MM.1S (cell line): ENCODE results near the gene CLK4.

ENCODE experiments used
- DNase-seq: peaks from one replicate; pipeline ENCODE4 v3.0.0-alpha.2; 2015
- H2AFZ ChIP-seq: fragments of 300-600 bp; sonication (generic); 2 replicates; pipeline ENCODE4 v1.6.0; 2016; ENCODE audit warnings: antibody characterized with exemption, low read length
- H3F3A ChIP-seq: fragments of 300-600 bp; sonication (generic); 2 replicates; pipeline ENCODE4 v1.6.1; 2016; ENCODE audit warnings: mild to moderate bottlenecking, antibody characterized with exemption, low read length, moderate library complexity, mixed read lengths; ENCODE audit not compliant: insufficient read depth
- H3K27ac ChIP-seq: fragments of 300-600 bp; sonication (generic); 2 replicates; pipeline ENCODE4 v1.5.1; 2016; ENCODE audit warnings: mild to moderate bottlenecking, low read length
- H3K27me3 ChIP-seq: fragments of 300-600 bp; sonication (generic); replicated peaks from 2 replicates; pipeline ENCODE4 v1.6.0; 2016; ENCODE audit warnings: low read length; ENCODE audit not compliant: insufficient read depth
- H3K36me3 ChIP-seq: fragments of 300-600 bp; sonication (generic); replicated peaks from 2 replicates; pipeline ENCODE4 v1.6.1; 2016; ENCODE audit warnings: mild to moderate bottlenecking, low read length, mixed read lengths; ENCODE audit not compliant: insufficient read depth
- H3K4me1 ChIP-seq: fragments of 300-600 bp; sonication (generic); 2 replicates; pipeline ENCODE4 v1.6.1; 2016; ENCODE audit warnings: low read length, mixed read lengths
- H3K4me2 ChIP-seq: fragments of 300-600 bp; sonication (generic); 2 replicates; pipeline ENCODE4 v1.6.0; 2016; ENCODE audit warnings: low read depth, low read length
- H3K4me3 ChIP-seq: fragments of 300-600 bp; sonication (generic); 2 replicates; pipeline ENCODE4 v1.5.1; 2016; ENCODE audit warnings: low read length, mixed read lengths
- H3K79me2 ChIP-seq: fragments of 300-600 bp; sonication (generic); 2 replicates; pipeline ENCODE4 v1.6.1; 2016; ENCODE audit warnings: mixed run types, low read length, mixed read lengths
- H3K9ac ChIP-seq: fragments of 300-600 bp; sonication (generic); 2 replicates; pipeline ENCODE4 v1.6.1; 2016; ENCODE audit warnings: low read length, mixed read lengths
- H3K9me2 ChIP-seq: fragments of 300-600 bp; sonication (generic); replicated peaks from 2 replicates; pipeline ENCODE4 v1.6.1; 2016; ENCODE audit warnings: mild to moderate bottlenecking, low read length, mixed read lengths; ENCODE audit not compliant: insufficient read depth
- H3K9me3 ChIP-seq: fragments of 300-600 bp; sonication (generic); replicated peaks from 2 replicates; pipeline ENCODE4 v1.6.1; 2016; ENCODE audit warnings: mild to moderate bottlenecking, low read length, mixed read lengths; ENCODE audit not compliant: insufficient read depth
- H4K20me1 ChIP-seq: fragments of 300-600 bp; sonication (generic); 2 replicates; pipeline ENCODE4 v1.6.1; 2016; ENCODE audit warnings: mild to moderate bottlenecking, low read length, moderate library complexity, mixed read lengths; ENCODE audit not compliant: insufficient read depth
- EZH2 ChIP-seq: fragments of 300-600 bp; sonication (generic); optimal IDR thresholded peaks from 2 replicates; pipeline ENCODE3; 2017; ENCODE audit warnings: low read depth, mild to moderate bottlenecking, antibody characterized with exemption, low read length, mixed read lengths
- EZH2phosphoT487 ChIP-seq: fragments of 300-600 bp; sonication (generic); IDR thresholded peaks from 2 replicates; pipeline ENCODE4 v1.6.1; 2018; ENCODE audit warnings: antibody characterized with exemption, low read length
- TF ChIP-seq, protein P1 (sequence below): fragments of 300-600 bp; sonication (generic); IDR thresholded peaks from 2 replicates; pipeline ENCODE4 v1.5.1; 2016; ENCODE audit warnings: antibody characterized with exemption, low read length, mixed read lengths

Gene CLK4

DNA sequence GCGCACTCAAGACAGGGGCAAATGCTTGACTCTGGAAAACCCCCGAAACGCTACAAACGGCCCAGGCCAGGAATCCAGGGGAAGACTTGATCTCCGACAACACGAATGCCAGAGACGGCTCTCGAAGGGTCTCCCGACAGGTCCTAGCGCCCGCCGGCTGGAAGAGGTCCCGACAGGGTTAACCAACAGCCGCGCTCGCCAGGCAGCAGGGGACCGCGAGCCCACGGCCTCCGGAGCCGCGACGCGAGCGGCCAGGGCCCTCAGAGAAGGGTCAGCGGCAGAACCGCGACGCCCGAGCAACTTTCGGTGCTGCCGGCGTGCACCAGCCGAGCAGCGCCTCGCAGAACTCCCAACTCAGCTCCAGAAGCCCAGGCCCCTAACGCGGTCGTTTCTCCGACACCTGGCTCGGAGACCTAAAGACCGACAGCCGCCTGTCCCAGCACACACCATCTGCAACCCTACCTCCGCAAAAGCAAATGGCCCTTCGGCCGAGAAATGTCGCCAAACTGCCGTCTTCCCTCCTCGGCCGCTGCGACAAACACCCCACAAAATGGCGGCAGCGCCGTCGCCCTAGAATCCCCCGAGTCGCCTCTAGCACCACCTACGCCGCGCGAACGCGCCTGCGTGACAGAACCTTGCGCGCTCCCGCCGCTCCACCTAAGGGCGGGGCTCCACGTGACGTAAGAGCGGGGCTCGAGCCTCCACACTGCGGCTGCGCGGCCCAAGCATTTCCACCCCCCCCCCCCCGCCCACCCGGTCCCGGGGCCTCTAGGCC lies at the start of gene CLK4:
Gene CLK4 (minus strand): TSS at position 567 of the 775 bp plus-strand sequence. CDS start 3,634 bp downstream, outside the sequence.
- peak within 1 kb of the TSS; percentile 98 for H2AFZ ChIP-seq

DNA sequence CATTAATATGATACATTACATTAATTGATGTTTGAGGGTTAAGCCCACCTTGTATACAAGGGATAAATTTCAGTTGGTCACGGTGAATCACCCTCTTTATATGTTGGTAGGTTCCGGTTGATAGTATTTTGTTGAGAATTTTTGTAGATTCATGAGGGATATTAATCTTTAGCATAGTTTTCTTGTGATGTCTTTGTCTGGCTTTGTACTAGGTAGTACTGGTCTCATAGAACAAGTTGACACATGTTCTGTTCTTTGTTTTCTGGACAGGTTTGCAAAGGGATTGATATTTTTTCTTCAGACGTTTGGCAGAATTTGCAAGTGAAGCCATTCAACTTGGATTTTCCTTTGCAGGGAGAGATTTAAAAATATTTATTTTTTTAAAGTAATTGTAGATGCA lies 49.1 kb upstream of the CLK4 start:
- no peaks in the 10 kb centered on the region for H3K36me3 ChIP-seq
- no peak overlapping the region for H3K27ac ChIP-seq
- DNase-seq: no peak
- no peaks in the 10 kb centered on the region for H3K79me2 ChIP-seq
- no peaks in the 10 kb centered on the region for H3K4me1 ChIP-seq
- TF ChIP-seq, protein P1, sequence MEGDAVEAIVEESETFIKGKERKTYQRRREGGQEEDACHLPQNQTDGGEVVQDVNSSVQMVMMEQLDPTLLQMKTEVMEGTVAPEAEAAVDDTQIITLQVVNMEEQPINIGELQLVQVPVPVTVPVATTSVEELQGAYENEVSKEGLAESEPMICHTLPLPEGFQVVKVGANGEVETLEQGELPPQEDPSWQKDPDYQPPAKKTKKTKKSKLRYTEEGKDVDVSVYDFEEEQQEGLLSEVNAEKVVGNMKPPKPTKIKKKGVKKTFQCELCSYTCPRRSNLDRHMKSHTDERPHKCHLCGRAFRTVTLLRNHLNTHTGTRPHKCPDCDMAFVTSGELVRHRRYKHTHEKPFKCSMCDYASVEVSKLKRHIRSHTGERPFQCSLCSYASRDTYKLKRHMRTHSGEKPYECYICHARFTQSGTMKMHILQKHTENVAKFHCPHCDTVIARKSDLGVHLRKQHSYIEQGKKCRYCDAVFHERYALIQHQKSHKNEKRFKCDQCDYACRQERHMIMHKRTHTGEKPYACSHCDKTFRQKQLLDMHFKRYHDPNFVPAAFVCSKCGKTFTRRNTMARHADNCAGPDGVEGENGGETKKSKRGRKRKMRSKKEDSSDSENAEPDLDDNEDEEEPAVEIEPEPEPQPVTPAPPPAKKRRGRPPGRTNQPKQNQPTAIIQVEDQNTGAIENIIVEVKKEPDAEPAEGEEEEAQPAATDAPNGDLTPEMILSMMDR: no peak
- TF ChIP-seq EZH2phosphoT487: no peak
- no peak for TF ChIP-seq EZH2
- no peaks in the 10 kb centered on the region for H4K20me1 ChIP-seq
- no peaks in the 10 kb centered on the region for H3K9me2 ChIP-seq
- H3K4me3 ChIP-seq: no peak overlapping the region
- no peaks in the 10 kb centered on the region for H3K9me3 ChIP-seq
- no peak overlapping the region for H3K9ac ChIP-seq
- no peaks in the 10 kb centered on the region for H3F3A ChIP-seq
- peaks cover 9% of the 10 kb centered on the region for H3K27me3 ChIP-seq
- no peak overlapping the region for H3K4me2 ChIP-seq
- no peak overlapping the region for H2AFZ ChIP-seq

More for the DNA sequence above, at the start of gene CLK4:
- peak; percentile 95 for DNase-seq
- H3K27me3 ChIP-seq: no peaks in the 10 kb centered on the region
- H3K9ac ChIP-seq: peak within 1 kb of the TSS; percentile 98
- peaks cover 6% of the 10 kb centered on the region; the same call in 1 of the 2 replicates for H3K36me3 ChIP-seq
- TF ChIP-seq, protein P1: no peak
- TF ChIP-seq EZH2 (no peak), EZH2phosphoT487 (no peak)
- peak within 1 kb of the TSS; percentile 78 for H3K4me2 ChIP-seq
- peaks cover 5% of the 10 kb centered on the region; the same call in 1 of the 2 replicates for H3F3A ChIP-seq
- peak within 1 kb of the TSS; percentile 86 for H3K4me3 ChIP-seq
- H4K20me1 ChIP-seq: 0 out of 2 replicates have a peak, but pooled peaks cover 14% of the 10 kb centered on the region
- peak within 1 kb of the TSS; percentile 88 for H3K27ac ChIP-seq
- H3K4me1 ChIP-seq: peaks cover 9% of the 10 kb centered on the region; the same call in 1 of the 2 replicates
- H3K9me3 ChIP-seq: no peaks in the 10 kb centered on the region
- peaks cover 51% of the 10 kb centered on the region for H3K79me2 ChIP-seq
- H3K9me2 ChIP-seq: no peaks in the 10 kb centered on the region

DNA sequence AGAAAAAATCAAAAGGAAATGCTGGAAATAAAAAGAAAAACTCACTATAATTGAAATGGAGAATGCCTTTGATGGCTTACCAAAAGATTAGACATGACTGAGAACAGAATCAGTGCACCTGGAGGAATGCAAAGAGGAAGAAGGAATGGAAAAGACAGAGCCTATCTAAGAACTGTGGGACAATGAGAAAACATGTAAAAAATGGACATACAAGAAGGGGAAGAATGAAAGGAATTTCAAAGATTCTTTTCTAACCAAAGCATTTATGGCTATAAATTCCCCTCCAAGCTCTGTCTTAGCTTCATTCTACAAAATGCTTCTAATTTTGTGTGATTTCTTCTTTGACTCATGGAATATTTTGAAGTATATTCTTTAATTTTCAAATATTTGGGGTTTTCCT lies 47.5 kb upstream of the CLK4 start:
- H3K4me3 ChIP-seq: no peak overlapping the region
- no peak overlapping the region for H2AFZ ChIP-seq
- DNase-seq: no peak
- no peaks in the 10 kb centered on the region for H4K20me1 ChIP-seq
- no peak overlapping the region for H3K27ac ChIP-seq
- no peaks in the 10 kb centered on the region for H3K4me1 ChIP-seq
- no peak overlapping the region for H3K9ac ChIP-seq
- no peaks in the 10 kb centered on the region for H3K36me3 ChIP-seq
- no peak overlapping the region for H3K4me2 ChIP-seq
- TF ChIP-seq, protein P1: no peak
- no peak for TF ChIP-seq EZH2phosphoT487
- no peak for TF ChIP-seq EZH2
- H3K79me2 ChIP-seq: no peaks in the 10 kb centered on the region
- no peaks in the 10 kb centered on the region for H3K9me2 ChIP-seq
- H3K27me3 ChIP-seq: peaks cover 19% of the 10 kb centered on the region
- no peaks in the 10 kb centered on the region for H3K9me3 ChIP-seq
- no peaks in the 10 kb centered on the region for H3F3A ChIP-seq
